Glutamatergic neuron (in vitro differentiated cells): ENCODE measurements around the gene IL4I1. TPM values are rescaled to one million over a fixed set of nuclear protein-coding genes. Genes with fewer than 3 reads are reported as not detected.

Experiments
- DNase-seq: peaks from one replicate; pipeline ENCODE4 v3.0.0; 2022
- H3K27ac Mint-ChIP-seq: one replicate; pipeline ENCODE4 v1.8.0; 2020; ENCODE audit warnings: mild to moderate bottlenecking, mixed read lengths, inconsistent platforms; ENCODE audit not compliant: unreplicated experiment
- H3K27me3 Mint-ChIP-seq: one replicate; pipeline ENCODE4 v1.8.0; 2020; ENCODE audit warnings: mild to moderate bottlenecking, moderate library complexity, mixed read lengths, inconsistent platforms; ENCODE audit not compliant: unreplicated experiment
- H3K36me3 Mint-ChIP-seq: one replicate; pipeline ENCODE4 v1.8.0; 2020; ENCODE audit warnings: mild to moderate bottlenecking, mixed read lengths, inconsistent platforms; ENCODE audit not compliant: unreplicated experiment
- H3K4me1 Mint-ChIP-seq: one replicate; pipeline ENCODE4 v1.8.0; 2020; ENCODE audit warnings: mild to moderate bottlenecking, low read depth, mixed read lengths, inconsistent platforms; ENCODE audit not compliant: unreplicated experiment
- H3K4me3 Mint-ChIP-seq: one replicate; pipeline ENCODE4 v1.8.0; 2020; ENCODE audit warnings: mild to moderate bottlenecking, mixed read lengths, inconsistent platforms; ENCODE audit not compliant: unreplicated experiment
- H3K9me3 Mint-ChIP-seq: one replicate; pipeline ENCODE4 v1.8.0; 2020; ENCODE audit warnings: mild to moderate bottlenecking, moderate library complexity, mixed read lengths, inconsistent platforms; ENCODE audit not compliant: unreplicated experiment
- total RNA-seq: library from RNA; stranded (reverse); fragmentation: NEBNext Ultra II Directional; extraction: Animal tissue kit (Norgen Biotek cat#: 25700); gene quantifications from one replicate; pipeline ENCODE4 v1.2.1, GENCODE V29; 2021; ENCODE audit not compliant: unreplicated experiment
- TF ChIP-seq, protein P1 (sequence below): fragments of 200-600 bp; sonication (generic); IDR thresholded peaks from one replicate; pipeline ENCODE4 v1.5.0; 2021; ENCODE audit not compliant: partially characterized antibody, unreplicated experiment

IL4I1 gene
- total RNA-seq, 1 donor from 2014 or later, result 0.59 TPM

DNA sequence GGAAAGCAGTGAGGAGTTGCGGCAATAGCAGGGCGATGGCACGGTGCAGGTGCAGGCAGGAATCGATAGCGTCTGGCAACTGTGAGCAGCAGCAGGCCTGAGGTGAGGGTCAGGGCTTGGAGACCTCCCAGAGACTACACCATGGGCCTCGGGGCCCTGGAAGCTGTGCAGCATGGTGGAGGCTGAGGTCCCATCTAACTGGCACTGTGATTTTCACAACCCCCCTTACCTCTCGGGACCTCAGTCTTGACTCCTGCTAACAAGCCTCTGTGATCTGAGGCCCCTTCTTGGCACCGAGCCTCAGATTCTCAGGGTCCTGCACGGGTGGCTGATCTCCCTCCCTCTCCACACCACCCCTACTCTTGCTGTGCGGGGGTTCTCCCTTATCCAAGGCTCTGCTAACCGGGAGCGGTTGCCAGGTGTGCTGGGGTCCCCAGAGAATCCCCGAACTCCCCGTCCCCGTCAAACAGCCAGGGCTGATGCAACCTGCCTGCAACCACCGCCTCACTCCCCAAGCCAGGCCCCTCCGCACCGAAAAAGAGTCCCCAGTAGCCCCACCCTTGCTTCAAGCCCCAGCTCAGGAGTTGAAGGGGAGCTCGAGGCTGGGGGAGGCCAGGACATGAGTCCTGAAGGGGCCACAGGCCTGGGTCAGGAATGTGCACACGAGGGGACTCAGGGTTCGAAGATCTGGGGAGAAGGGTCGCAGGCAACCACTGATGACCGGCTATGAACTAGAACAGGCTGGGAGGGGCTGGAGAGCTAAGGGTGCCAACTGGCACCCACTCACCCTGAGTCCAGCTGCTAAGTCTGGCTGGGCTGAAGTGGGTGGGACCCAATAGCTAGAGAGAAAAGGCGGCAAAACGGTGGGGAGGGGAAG is 27.6 kb upstream of the IL4I1 start:
- TF ChIP-seq, protein P1, sequence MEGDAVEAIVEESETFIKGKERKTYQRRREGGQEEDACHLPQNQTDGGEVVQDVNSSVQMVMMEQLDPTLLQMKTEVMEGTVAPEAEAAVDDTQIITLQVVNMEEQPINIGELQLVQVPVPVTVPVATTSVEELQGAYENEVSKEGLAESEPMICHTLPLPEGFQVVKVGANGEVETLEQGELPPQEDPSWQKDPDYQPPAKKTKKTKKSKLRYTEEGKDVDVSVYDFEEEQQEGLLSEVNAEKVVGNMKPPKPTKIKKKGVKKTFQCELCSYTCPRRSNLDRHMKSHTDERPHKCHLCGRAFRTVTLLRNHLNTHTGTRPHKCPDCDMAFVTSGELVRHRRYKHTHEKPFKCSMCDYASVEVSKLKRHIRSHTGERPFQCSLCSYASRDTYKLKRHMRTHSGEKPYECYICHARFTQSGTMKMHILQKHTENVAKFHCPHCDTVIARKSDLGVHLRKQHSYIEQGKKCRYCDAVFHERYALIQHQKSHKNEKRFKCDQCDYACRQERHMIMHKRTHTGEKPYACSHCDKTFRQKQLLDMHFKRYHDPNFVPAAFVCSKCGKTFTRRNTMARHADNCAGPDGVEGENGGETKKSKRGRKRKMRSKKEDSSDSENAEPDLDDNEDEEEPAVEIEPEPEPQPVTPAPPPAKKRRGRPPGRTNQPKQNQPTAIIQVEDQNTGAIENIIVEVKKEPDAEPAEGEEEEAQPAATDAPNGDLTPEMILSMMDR, result no peak
- Mint-ChIP-seq H3K9me3 (peaks cover 15% of the 10 kb centered on the region), H3K27ac (peak overlapping the region; percentile 93), H3K36me3 (no peaks in the 10 kb centered on the region), H3K4me3 (peak overlapping the region; percentile 65), H3K4me1 (peaks cover 34% of the 10 kb centered on the region), H3K27me3 (peaks cover 18% of the 10 kb centered on the region)
- peak; percentile 63 for DNase-seq

DNA sequence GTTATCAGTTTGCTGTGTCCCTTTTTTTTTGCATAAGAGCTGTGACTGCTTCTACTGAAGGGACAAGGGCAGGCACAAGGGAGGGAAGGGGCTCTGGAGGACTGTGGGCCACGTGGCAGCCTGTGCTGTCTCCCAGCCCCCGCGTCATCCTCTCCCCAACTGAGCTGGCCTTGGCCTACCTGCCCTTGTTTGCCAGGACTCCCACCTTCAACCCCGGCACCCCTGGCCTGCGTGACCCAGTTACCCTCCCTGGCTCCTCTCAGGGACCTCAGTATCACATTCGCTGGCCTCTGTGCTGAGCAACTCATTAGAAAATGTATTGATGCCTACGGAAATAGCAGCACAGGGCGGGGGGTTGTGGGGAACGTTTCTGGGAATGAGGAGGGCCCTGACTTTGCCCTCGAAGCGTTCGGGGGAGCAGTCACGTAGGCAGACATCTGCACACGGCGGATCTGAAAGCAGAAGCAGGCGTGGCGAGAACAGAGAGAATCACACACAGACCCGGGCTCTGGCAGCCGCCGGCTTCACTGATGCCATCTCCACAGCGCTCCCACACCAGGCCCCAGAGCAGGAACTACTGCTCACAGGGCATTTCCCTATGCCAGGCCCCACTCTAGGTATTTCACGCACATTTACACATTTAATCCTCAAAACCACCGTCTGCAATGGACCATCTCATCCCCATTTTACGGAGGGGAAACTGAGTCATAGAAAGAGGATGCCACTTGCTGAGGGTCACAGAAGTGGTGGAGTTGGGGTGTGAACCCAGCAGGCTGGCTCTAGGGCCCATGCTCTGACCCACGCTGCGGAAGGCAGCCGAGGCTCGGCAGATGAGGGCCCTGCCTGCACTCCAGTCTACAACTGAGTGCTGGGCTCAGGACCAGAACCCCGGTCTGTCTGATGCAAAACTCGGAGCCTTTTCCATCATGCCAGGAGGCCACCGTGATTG is 26.6 kb upstream of the IL4I1 start:
- H3K4me1 Mint-ChIP-seq, result peaks cover 31% of the 10 kb centered on the region
- H3K27ac Mint-ChIP-seq, result peak overlapping the region; percentile 82
- no peak for DNase-seq
- H3K27me3 Mint-ChIP-seq, result peaks cover 10% of the 10 kb centered on the region
- TF ChIP-seq, protein P1, result no peak
- H3K36me3 Mint-ChIP-seq, result no peaks in the 10 kb centered on the region
- no peak overlapping the region for H3K4me3 Mint-ChIP-seq
- peaks cover 8% of the 10 kb centered on the region for H3K9me3 Mint-ChIP-seq

DNA sequence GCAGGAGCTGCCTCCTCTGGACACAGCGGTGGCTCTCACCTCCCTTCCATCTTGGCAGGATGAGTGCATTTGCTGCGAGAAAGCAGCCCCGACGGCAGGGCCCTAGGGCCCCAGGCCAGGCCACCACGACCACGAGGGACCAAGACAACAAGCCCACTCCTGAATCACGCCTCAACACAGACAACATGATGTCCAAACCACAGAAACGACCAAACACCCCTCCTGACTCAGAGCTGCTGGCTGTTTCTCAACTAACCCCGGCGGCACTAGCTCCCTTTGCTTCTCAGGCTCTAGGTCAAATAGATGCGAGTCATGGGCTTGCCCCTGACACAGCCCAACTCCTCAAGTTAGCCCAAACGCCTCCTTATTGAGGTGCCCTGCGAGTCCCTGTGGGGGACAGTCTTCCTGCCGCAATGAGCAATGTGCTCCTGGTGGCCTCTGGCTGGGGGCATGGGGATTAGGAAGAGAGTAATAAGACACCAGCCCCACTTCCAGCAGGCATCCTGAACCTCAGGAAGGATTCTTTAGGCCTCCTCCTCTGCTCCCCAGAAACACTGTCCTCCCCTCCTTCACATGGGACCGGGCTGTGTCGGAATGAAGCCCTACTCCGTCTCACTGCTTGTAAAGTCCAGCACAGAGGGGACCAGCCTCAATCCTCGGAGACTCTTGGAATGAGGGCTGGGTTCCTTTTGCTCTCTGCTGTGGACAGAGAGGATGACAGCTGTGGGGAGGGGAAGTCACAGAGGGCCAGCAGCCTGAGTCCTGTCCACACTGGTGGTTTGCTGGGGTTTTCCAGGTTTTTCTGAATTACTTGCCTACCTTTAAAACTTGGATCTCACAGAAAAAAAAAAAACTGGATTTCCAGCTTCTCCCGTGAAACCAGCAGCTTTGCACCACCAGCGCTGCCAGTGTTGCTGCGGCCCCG is 25.4 kb upstream of the IL4I1 start:
- Mint-ChIP-seq H3K9me3 (peaks cover 5% of the 10 kb centered on the region), H3K4me1 (peaks cover 25% of the 10 kb centered on the region), H3K27ac (no peak overlapping the region), H3K36me3 (no peaks in the 10 kb centered on the region), H3K4me3 (peak overlapping the region; percentile 34), H3K27me3 (peaks cover 6% of the 10 kb centered on the region)
- TF ChIP-seq, protein P1, result no peak
- no peak for DNase-seq

DNA sequence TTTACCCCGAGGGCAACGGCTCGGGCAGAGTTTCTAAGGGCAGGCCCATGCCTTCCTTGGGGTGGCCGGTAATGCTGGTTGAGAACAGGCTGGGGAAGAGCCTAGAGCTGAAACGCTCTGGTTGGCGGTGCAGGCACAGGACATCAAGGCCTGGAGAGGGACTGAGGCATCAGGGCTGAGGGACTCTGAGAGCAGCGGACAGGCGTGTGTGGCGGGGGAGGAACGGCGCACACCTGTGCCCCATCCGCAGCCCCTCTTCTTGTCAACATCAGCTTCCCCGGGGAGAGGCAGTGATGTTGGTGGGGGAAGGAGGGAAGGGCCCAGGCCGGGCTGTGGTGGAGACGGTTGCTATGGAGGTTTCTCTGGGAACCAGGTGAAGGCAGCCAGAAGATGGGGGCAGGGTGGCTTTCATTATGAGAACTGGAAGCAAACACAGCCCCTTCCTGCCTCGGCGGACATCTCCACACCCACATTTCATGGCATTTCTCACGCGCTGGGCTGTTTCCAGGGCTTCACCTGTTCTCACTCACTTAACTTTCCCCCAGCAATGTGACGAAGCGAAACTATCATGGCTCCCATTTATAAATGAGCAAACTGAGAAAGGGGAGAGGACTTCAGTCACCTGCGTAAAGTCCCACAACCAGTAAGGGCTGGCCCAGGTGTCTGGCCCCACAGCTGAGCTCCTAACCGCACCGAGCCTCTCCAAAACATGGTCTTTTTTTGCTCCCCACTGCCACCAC is 24.1 kb upstream of the IL4I1 start:
- Mint-ChIP-seq H3K4me3 (no peak overlapping the region), H3K27me3 (peaks cover 6% of the 10 kb centered on the region), H3K4me1 (peaks cover 27% of the 10 kb centered on the region), H3K9me3 (peaks cover 3% of the 10 kb centered on the region), H3K27ac (peak overlapping the region; percentile 48), H3K36me3 (no peaks in the 10 kb centered on the region)
- TF ChIP-seq, protein P1, result no peak
- no peak for DNase-seq
